ENCODE results near the gene NIN. TPM values are rescaled to one million over a fixed set of nuclear protein-coding genes. Genes with fewer than 3 reads are reported as not detected.

NIN gene
- total RNA-seq, 1 donor = 40.2 TPM

DNA sequence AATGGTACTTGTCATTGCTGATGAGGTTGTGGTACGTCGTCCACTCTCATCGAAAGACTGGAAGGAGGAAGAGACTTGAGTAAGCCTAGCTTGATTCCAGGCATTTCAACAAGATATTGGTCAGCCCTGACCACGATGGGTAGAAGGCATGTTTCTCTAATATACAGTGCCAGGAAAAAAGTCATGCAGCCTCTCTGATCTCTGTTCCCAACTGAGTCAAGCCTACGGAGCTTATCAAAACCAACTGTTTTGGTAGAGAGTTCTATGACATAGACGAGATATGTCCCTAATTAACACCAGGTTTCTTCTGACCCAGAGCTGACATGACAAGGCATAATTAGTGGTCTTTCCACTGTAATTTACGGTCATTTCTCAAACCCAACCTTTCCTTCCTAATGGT is 58.5 kb downstream of the NIN start:
- H3K27ac ChIP-seq (ENCODE audit: low read depth, low read length) = peak overlapping the region; percentile 93
- DNase-seq (ENCODE audit: insufficient read length, low spot score, missing footprints) = peak; percentile 90
- H3K4me2 ChIP-seq (ENCODE audit: insufficient read depth, low read length) = peak overlapping the region; percentile 56
- no peaks in the 10 kb centered on the region for H3K9me3 ChIP-seq (ENCODE audit: low read depth, low read length)
- no peaks in the 10 kb centered on the region for H4K20me1 ChIP-seq (ENCODE audit: insufficient read depth, low read length)
- H3K27me3 ChIP-seq (ENCODE audit: insufficient read depth, low read length) = no peaks in the 10 kb centered on the region
- H3K4me1 ChIP-seq (ENCODE audit: insufficient read depth, low read length) = peaks cover 67% of the 10 kb centered on the region
- TF ChIP-seq, protein P1, sequence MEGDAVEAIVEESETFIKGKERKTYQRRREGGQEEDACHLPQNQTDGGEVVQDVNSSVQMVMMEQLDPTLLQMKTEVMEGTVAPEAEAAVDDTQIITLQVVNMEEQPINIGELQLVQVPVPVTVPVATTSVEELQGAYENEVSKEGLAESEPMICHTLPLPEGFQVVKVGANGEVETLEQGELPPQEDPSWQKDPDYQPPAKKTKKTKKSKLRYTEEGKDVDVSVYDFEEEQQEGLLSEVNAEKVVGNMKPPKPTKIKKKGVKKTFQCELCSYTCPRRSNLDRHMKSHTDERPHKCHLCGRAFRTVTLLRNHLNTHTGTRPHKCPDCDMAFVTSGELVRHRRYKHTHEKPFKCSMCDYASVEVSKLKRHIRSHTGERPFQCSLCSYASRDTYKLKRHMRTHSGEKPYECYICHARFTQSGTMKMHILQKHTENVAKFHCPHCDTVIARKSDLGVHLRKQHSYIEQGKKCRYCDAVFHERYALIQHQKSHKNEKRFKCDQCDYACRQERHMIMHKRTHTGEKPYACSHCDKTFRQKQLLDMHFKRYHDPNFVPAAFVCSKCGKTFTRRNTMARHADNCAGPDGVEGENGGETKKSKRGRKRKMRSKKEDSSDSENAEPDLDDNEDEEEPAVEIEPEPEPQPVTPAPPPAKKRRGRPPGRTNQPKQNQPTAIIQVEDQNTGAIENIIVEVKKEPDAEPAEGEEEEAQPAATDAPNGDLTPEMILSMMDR (IDR thresholded peaks at IDR 0.05; ENCODE audit: extremely low read depth, low read depth, low read length) = no peak
- H2AFZ ChIP-seq (ENCODE audit: low read length) = no peak overlapping the region
- no peaks in the 10 kb centered on the region for H3K79me2 ChIP-seq (ENCODE audit: insufficient read depth, low read length)
- no peak overlapping the region for H3K4me3 ChIP-seq (ENCODE audit: insufficient read depth, low read length)
- peaks cover 28% of the 10 kb centered on the region for H3K36me3 ChIP-seq (ENCODE audit: insufficient read depth, low read length)

DNA sequence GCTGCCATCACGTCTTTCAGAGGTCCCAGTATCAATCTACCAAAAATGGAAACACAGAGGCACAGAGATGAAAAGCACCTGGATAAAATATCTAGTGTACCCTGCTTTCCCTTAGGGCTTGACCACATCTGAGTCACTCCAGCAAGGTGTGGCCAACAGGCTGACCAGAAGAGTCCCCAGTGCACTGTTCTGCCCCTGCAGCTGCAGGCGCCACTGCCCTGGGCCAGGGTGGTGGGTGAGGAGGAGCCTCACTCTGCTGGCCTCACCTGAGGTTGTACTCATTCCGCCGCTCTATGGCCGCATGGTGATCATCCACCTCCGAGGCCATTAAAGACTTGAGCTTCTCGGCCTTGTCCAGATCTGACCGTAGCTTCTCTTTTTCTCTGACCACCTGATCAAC is 60.4 kb downstream of the NIN start:
- DNase-seq (ENCODE audit: insufficient read length, low spot score, missing footprints) = no peak
- no peaks in the 10 kb centered on the region for H3K27me3 ChIP-seq (ENCODE audit: insufficient read depth, low read length)
- no peaks in the 10 kb centered on the region for H4K20me1 ChIP-seq (ENCODE audit: insufficient read depth, low read length)
- TF ChIP-seq, protein P1 (IDR thresholded peaks at IDR 0.05; ENCODE audit: extremely low read depth, low read depth, low read length) = no peak
- peaks cover 19% of the 10 kb centered on the region for H3K36me3 ChIP-seq (ENCODE audit: insufficient read depth, low read length)
- peaks cover 66% of the 10 kb centered on the region for H3K4me1 ChIP-seq (ENCODE audit: insufficient read depth, low read length)
- H3K27ac ChIP-seq (ENCODE audit: low read depth, low read length) = peak overlapping the region; percentile 72
- no peaks in the 10 kb centered on the region for H3K9me3 ChIP-seq (ENCODE audit: low read depth, low read length)
- no peaks in the 10 kb centered on the region for H3K79me2 ChIP-seq (ENCODE audit: insufficient read depth, low read length)
- no peak overlapping the region for H3K4me2 ChIP-seq (ENCODE audit: insufficient read depth, low read length)
- no peak overlapping the region for H2AFZ ChIP-seq (ENCODE audit: low read length)
- no peak overlapping the region for H3K4me3 ChIP-seq (ENCODE audit: insufficient read depth, low read length)

DNA sequence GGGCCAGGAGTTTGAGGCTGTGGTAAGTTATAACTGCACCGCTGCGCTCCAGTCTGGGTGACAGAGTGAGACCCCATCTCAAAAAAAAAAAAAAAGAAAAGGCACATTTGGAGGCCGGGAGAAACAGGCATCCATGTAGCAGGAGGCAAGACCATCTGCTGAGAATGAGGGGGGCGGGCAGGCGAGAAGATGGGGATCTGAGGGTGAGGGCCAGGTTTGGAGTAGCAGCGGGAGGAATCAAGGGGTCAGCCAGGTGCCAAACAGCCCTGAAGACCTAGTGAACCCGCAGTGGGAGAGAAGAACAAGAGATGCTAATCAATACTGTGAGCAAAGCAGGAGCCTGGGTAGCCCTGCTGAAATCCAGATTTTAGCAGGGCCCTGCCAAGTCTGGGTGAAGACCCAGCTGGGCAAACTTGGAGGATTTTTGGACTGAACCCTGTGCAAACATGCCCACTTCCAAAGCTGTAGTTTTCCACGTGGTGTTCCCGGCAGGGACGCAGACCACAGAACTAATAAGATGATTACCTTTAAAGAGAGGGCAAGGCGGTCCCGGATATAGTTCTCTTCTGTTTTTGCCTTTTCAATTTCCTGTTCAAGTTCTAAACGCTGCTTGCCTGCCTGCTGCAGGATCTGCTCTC is 61.0 kb downstream of the NIN start:
- peaks cover 62% of the 10 kb centered on the region for H3K4me1 ChIP-seq (ENCODE audit: insufficient read depth, low read length)
- no peaks in the 10 kb centered on the region for H3K79me2 ChIP-seq (ENCODE audit: insufficient read depth, low read length)
- TF ChIP-seq, protein P1 (IDR thresholded peaks at IDR 0.05; ENCODE audit: extremely low read depth, low read depth, low read length) = no peak
- no peaks in the 10 kb centered on the region for H4K20me1 ChIP-seq (ENCODE audit: insufficient read depth, low read length)
- no peak overlapping the region for H3K4me3 ChIP-seq (ENCODE audit: insufficient read depth, low read length)
- H3K4me2 ChIP-seq (ENCODE audit: insufficient read depth, low read length) = no peak overlapping the region
- H3K27ac ChIP-seq (ENCODE audit: low read depth, low read length) = peak overlapping the region; percentile 72
- DNase-seq (ENCODE audit: insufficient read length, low spot score, missing footprints) = no peak
- H3K9me3 ChIP-seq (ENCODE audit: low read depth, low read length) = no peaks in the 10 kb centered on the region
- H3K27me3 ChIP-seq (ENCODE audit: insufficient read depth, low read length) = no peaks in the 10 kb centered on the region
- H3K36me3 ChIP-seq (ENCODE audit: insufficient read depth, low read length) = peaks cover 19% of the 10 kb centered on the region
- H2AFZ ChIP-seq (ENCODE audit: low read length) = no peak overlapping the region

DNA sequence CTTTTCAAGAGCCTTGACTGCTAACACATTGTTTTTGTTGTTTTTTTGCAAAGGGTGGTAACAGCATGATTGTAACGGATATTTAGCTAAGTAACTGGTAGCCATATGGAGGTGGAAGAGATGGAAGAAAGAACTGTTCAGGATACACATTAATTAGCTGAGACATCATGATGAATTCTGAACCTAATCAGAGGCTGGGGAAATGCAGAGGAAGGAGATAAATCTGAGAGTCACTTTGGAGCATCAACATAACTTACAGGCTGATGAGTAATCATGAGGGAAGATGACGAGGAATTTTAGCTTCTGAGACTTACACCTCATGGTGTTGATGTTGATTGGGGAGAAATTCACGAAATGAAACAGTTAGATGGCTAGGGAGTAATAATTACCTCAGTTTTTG is 62.3 kb downstream of the NIN start:
- H2AFZ ChIP-seq (ENCODE audit: low read length) = no peak overlapping the region
- H3K4me2 ChIP-seq (ENCODE audit: insufficient read depth, low read length) = peak overlapping the region; percentile 10
- H3K79me2 ChIP-seq (ENCODE audit: insufficient read depth, low read length) = no peaks in the 10 kb centered on the region
- H3K27ac ChIP-seq (ENCODE audit: low read depth, low read length) = peak overlapping the region; percentile 72
- H3K4me3 ChIP-seq (ENCODE audit: insufficient read depth, low read length) = no peak overlapping the region
- peaks cover 56% of the 10 kb centered on the region for H3K4me1 ChIP-seq (ENCODE audit: insufficient read depth, low read length)
- no peak for DNase-seq (ENCODE audit: insufficient read length, low spot score, missing footprints)
- H3K9me3 ChIP-seq (ENCODE audit: low read depth, low read length) = no peaks in the 10 kb centered on the region
- H3K27me3 ChIP-seq (ENCODE audit: insufficient read depth, low read length) = no peaks in the 10 kb centered on the region
- TF ChIP-seq, protein P1 (IDR thresholded peaks at IDR 0.05; ENCODE audit: extremely low read depth, low read depth, low read length) = no peak
- H3K36me3 ChIP-seq (ENCODE audit: insufficient read depth, low read length) = peaks cover 19% of the 10 kb centered on the region
- no peaks in the 10 kb centered on the region for H4K20me1 ChIP-seq (ENCODE audit: insufficient read depth, low read length)
